Measurements from ENCODE around the gene VPS37B.
"Not testable (repeated sequence)": the region's sequence is repeated elsewhere in the genome, so short reads cannot be mapped to it uniquely, and the experiment has no call there.

VPS37B gene

DNA sequence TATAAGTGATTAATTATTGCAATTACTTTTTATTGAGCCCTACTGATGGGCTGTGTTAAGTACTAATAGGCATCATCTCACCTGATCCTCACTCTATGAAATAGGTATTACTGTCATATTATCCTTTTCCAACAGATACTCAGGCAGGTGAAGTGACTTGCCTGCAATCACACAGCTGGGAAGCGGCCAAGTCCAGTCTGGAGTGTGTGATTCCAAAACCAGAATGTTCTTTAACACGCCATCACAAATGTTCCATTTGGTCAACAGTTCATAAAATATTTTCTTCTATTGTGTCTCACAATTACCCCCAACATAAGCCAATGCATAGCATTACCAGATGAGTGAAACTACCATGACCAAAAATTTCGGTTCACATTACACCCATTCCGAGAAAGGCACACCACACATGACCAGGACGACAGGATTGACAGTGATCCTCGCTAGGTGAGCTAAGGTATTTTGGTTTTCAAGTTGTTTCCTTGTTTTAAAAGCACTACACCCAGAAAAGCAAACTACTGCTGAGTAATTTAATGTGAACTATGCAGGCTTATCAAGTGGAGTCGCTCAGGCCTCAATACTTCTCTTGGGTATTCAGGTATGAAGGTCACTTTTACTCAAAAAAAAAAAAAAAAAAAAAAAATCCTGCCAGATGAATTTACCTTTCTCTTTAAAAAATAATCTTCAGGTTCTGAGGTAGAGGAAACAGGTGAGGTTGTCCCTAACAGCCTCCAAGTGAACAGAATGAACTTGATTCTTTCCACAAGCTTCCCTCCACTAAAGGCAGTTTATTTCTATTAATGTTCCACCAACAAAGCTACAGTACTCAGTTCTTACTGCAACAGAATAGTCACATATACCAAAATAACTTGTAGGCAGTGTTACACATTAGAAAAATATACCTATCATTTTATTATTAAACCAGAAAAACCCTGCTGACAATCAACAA is 2.4 kb downstream of the VPS37B start:
- TF ChIP-seq SUZ12 (IDR thresholded peaks at IDR 0.05; ENCODE audit: extremely low read depth, insufficient read depth, insufficient read length) (no peak), ZNF274 (IDR thresholded peaks at IDR 0.05; ENCODE audit: low read depth, low read length) (no peak), YY1 (IDR thresholded peaks at IDR 0.05; ENCODE audit: insufficient read depth, insufficient read length) (no peak)
- H3K27me3 ChIP-seq (ENCODE audit: insufficient read depth, insufficient read length), result no peaks in the 10 kb centered on the region
- no peak overlapping the region for H3K9ac ChIP-seq (ENCODE audit: insufficient read length, low read depth)
- no peaks in the 10 kb centered on the region for H3K9me3 ChIP-seq (ENCODE audit: insufficient read depth, low read length)
- H3K4me3 ChIP-seq (ENCODE audit: insufficient read length, low read depth), result no peak overlapping the region
- peaks cover 15% of the 10 kb centered on the region for H3K36me3 ChIP-seq (ENCODE audit: insufficient read depth, insufficient read length, low read length)
- peaks cover 6% of the 10 kb centered on the region for H3K4me1 ChIP-seq (ENCODE audit: insufficient read depth, insufficient read length)
- no peak for DNase-seq (ENCODE audit: low read depth, low spot score)

GRCh38 chr12:122892724-122893123 is 3.2 kb downstream of the VPS37B start:
- not testable (repeated sequence) for H3K9me3 ChIP-seq (ENCODE audit: insufficient read depth, low read length); DNase-seq (ENCODE audit: low read depth, low spot score); H3K9ac ChIP-seq (ENCODE audit: insufficient read length, low read depth); H3K27me3 ChIP-seq (ENCODE audit: insufficient read depth, insufficient read length); H3K4me3 ChIP-seq (ENCODE audit: insufficient read length, low read depth)
- Histone ChIP-seq H3K36me3 (ENCODE audit: insufficient read depth, insufficient read length, low read length) (peaks cover 15% of the 10 kb centered on the region), H3K4me1 (ENCODE audit: insufficient read depth, insufficient read length) (peaks cover 12% of the 10 kb centered on the region)

GRCh38 chr12:122891661-122892525 is 4.0 kb downstream of the VPS37B start:
- H3K9ac ChIP-seq (ENCODE audit: insufficient read length, low read depth), result peak overlapping the region; percentile 21
- H3K4me1 ChIP-seq (ENCODE audit: insufficient read depth, insufficient read length), result peaks cover 19% of the 10 kb centered on the region
- peak; percentile 87 for DNase-seq (ENCODE audit: low read depth, low spot score)
- no peak overlapping the region for H3K4me3 ChIP-seq (ENCODE audit: insufficient read length, low read depth)
- no peaks in the 10 kb centered on the region for H3K9me3 ChIP-seq (ENCODE audit: insufficient read depth, low read length)
- no peaks in the 10 kb centered on the region for H3K27me3 ChIP-seq (ENCODE audit: insufficient read depth, insufficient read length)
- peaks cover 15% of the 10 kb centered on the region for H3K36me3 ChIP-seq (ENCODE audit: insufficient read depth, insufficient read length, low read length)
- TF ChIP-seq SUZ12 (IDR thresholded peaks at IDR 0.05; ENCODE audit: extremely low read depth, insufficient read depth, insufficient read length) (no peak), YY1 (IDR thresholded peaks at IDR 0.05; ENCODE audit: insufficient read depth, insufficient read length) (no peak), ZNF274 (IDR thresholded peaks at IDR 0.05; ENCODE audit: low read depth, low read length) (no peak)

- Histone ChIP-seq H3K4me1 (ENCODE audit: insufficient read depth, insufficient read length) (peaks cover 19% of the 10 kb centered on the region), H3K9ac (ENCODE audit: insufficient read length, low read depth) (no peak overlapping the region), H3K4me3 (ENCODE audit: insufficient read length, low read depth) (no peak overlapping the region), H3K9me3 (ENCODE audit: insufficient read depth, low read length) (no peaks in the 10 kb centered on the region), H3K27me3 (ENCODE audit: insufficient read depth, insufficient read length) (no peaks in the 10 kb centered on the region), H3K36me3 (ENCODE audit: insufficient read depth, insufficient read length, low read length) (peaks cover 15% of the 10 kb centered on the region)
- TF ChIP-seq SUZ12 (IDR thresholded peaks at IDR 0.05; ENCODE audit: extremely low read depth, insufficient read depth, insufficient read length), result no peak
- TF ChIP-seq ZNF274 (IDR thresholded peaks at IDR 0.05; ENCODE audit: low read depth, low read length), result no peak
- no peak for TF ChIP-seq YY1 (IDR thresholded peaks at IDR 0.05; ENCODE audit: insufficient read depth, insufficient read length)
- no peak for DNase-seq (ENCODE audit: low read depth, low spot score)
Measured at GRCh38 chr12:122889761-122890520, 6.0 kb downstream of the VPS37B start.

DNA sequence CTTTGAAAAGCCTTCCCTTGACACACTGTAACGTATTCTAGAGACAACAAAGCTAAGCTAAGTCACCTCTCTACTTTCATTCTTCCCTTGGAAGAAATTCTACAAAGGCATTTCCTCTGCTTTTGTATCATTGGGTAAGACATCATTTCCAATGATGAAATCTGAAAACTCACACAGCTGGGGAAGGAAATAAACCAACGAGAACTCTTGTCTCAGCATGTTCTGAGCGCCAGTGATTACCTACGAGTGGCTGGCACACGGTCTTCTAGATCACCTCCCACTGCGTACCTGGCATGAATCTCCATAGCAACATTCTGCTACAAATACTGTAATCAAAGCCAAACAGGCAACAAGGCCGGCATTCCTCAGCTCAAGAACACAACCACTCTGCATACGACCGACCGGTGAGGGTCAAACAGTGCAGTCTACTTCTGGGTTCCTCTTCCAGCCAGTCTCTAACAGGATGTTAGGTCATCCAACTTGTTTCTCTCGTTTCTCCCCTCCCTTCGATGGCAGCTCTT is 7.6 kb downstream of the VPS37B start:
- Histone ChIP-seq H3K36me3 (ENCODE audit: insufficient read depth, insufficient read length, low read length) (peaks cover 2% of the 10 kb centered on the region), H3K27me3 (ENCODE audit: insufficient read depth, insufficient read length) (no peaks in the 10 kb centered on the region), H3K4me3 (ENCODE audit: insufficient read length, low read depth) (no peak overlapping the region), H3K4me1 (ENCODE audit: insufficient read depth, insufficient read length) (peaks cover 19% of the 10 kb centered on the region), H3K9ac (ENCODE audit: insufficient read length, low read depth) (no peak overlapping the region), H3K9me3 (ENCODE audit: insufficient read depth, low read length) (no peaks in the 10 kb centered on the region)
- TF ChIP-seq SUZ12 (IDR thresholded peaks at IDR 0.05; ENCODE audit: extremely low read depth, insufficient read depth, insufficient read length), result no peak
- TF ChIP-seq YY1 (IDR thresholded peaks at IDR 0.05; ENCODE audit: insufficient read depth, insufficient read length), result no peak
- TF ChIP-seq ZNF274 (IDR thresholded peaks at IDR 0.05; ENCODE audit: low read depth, low read length), result no peak
- no peak for DNase-seq (ENCODE audit: low read depth, low spot score)

DNA sequence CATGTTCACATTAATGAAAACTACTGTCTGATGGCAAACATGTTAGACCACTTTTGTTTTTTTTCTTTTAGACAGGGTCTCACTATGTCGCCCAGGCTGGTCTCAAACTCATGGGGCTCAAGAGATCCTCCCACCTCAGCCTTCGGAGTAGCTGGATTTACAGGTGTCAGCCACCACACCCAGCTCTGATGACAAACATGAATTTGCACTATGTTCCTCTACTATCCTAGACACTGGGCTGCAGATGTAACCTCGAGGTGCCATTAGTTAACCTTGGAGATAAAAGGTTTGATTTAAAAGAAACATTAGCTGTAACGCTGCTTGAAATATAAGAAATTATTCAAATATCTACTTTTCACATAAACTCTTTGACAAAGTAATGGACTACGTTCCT is 8.1 kb downstream of the VPS37B start:
- Histone ChIP-seq H3K9ac (ENCODE audit: insufficient read length, low read depth) (no peak overlapping the region), H3K36me3 (ENCODE audit: insufficient read depth, insufficient read length, low read length) (no peaks in the 10 kb centered on the region), H3K27me3 (ENCODE audit: insufficient read depth, insufficient read length) (no peaks in the 10 kb centered on the region), H3K4me1 (ENCODE audit: insufficient read depth, insufficient read length) (peaks cover 19% of the 10 kb centered on the region), H3K9me3 (ENCODE audit: insufficient read depth, low read length) (no peaks in the 10 kb centered on the region), H3K4me3 (ENCODE audit: insufficient read length, low read depth) (no peak overlapping the region)
- no peak for DNase-seq (ENCODE audit: low read depth, low spot score)
- TF ChIP-seq ZNF274 (IDR thresholded peaks at IDR 0.05; ENCODE audit: low read depth, low read length) (no peak), YY1 (IDR thresholded peaks at IDR 0.05; ENCODE audit: insufficient read depth, insufficient read length) (no peak), SUZ12 (IDR thresholded peaks at IDR 0.05; ENCODE audit: extremely low read depth, insufficient read depth, insufficient read length) (no peak)
